GM19372 (cell line): ENCODE measurements around the gene HLX.

Experiments
- ATAC-seq: cut with Tn5 transposase; IDR thresholded peaks from one replicate; pipeline ENCODE4 v1.9.1; 2021; ENCODE audit warnings: mild to moderate bottlenecking, low read depth, moderate library complexity; ENCODE audit not compliant: unreplicated experiment

The HLX gene

GRCh38 chr1:220879076-220879508 is at the start of gene HLX:
HLX (plus strand) TSS chr1:220879443; CDS start chr1:220879858, 415 bp downstream.
- ATAC-seq: peak; percentile 71

- ATAC-seq: no peak
These were observed 45.8 kb upstream of the HLX start for GRCh38 chr1:220833436-220833835.

GRCh38 chr1:220834155-220834870 is 44.9 kb upstream of the HLX start:
- ATAC-seq: no peak

- no peak for ATAC-seq
These were observed 40.7 kb upstream of the HLX start for GRCh38 chr1:220838578-220838977.

GRCh38 chr1:220839474-220839873 is 39.8 kb upstream of the HLX start:
- no peak for ATAC-seq

GRCh38 chr1:220841293-220841692 is 38.0 kb upstream of the HLX start:
- no peak for ATAC-seq

GRCh38 chr1:220843481-220844011 is 35.7 kb upstream of the HLX start:
- ATAC-seq: no peak

- no peak for ATAC-seq
These were observed 26.8 kb upstream of the HLX start for GRCh38 chr1:220852408-220852807.

- no peak for ATAC-seq
These were observed 6.9 kb upstream of the HLX start for GRCh38 chr1:220872296-220872695.

GRCh38 chr1:220873087-220873486 is 6.2 kb upstream of the HLX start:
- no peak for ATAC-seq

- no peak for ATAC-seq
These were observed 5.2 kb upstream of the HLX start for GRCh38 chr1:220873868-220874655.

- no peak for ATAC-seq
These were observed 4.0 kb upstream of the HLX start for GRCh38 chr1:220875260-220875659.

- no peak for ATAC-seq
These were observed 2.5 kb upstream of the HLX start for GRCh38 chr1:220876511-220877376.

- ATAC-seq: no peak
These were observed 1.7 kb upstream of the HLX start for GRCh38 chr1:220877377-220878095.

- ATAC-seq: peak; percentile 18
These were observed 810 bp upstream of the HLX start for GRCh38 chr1:220878191-220879075.

GRCh38 chr1:220879509-220880361 is 492 bp downstream of the HLX start:
- ATAC-seq: peak; percentile 48

- ATAC-seq: no peak
These were observed 1.1 kb downstream of the HLX start for GRCh38 chr1:220880362-220880670.
